GM19395 (cell line): ENCODE data around the gene RETREG3.
A peak's percentile ranks its signal among the peaks of the same experiment; 100 is the strongest.

Experiments
- ATAC-seq: cut with Tn5 transposase; IDR thresholded peaks from one replicate; pipeline ENCODE4 v1.9.1; 2021; ENCODE audit warnings: mild to moderate bottlenecking, moderate library complexity; ENCODE audit not compliant: unreplicated experiment

RETREG3 gene

GRCh38 chr17:42613699-42614295 lies 4.6 kb upstream of the RETREG3 start:
- ATAC-seq, result no peak

GRCh38 chr17:42612013-42612412 lies 2.8 kb upstream of the RETREG3 start:
- no peak for ATAC-seq

- ATAC-seq, result peak; percentile 12
Observed at GRCh38 chr17:42609814-42610801, 934 bp upstream of the RETREG3 start.

GRCh38 chr17:42608305-42609181 lies 631 bp downstream of the RETREG3 start:
- ATAC-seq, result peak; percentile 48

GRCh38 chr17:42607769-42608168 lies 1.4 kb downstream of the RETREG3 start:
- no peak for ATAC-seq

GRCh38 chr17:42603318-42603717 lies 5.9 kb downstream of the RETREG3 start:
- ATAC-seq, result no peak

GRCh38 chr17:42598905-42599304 lies 10.3 kb downstream of the RETREG3 start:
- no peak for ATAC-seq

- no peak for ATAC-seq
Observed at GRCh38 chr17:42596386-42596785, 12.8 kb downstream of the RETREG3 start.

- no peak for ATAC-seq
Observed at GRCh38 chr17:42591411-42591810, 17.8 kb downstream of the RETREG3 start.

- ATAC-seq, result no peak
Observed at GRCh38 chr17:42590886-42591285, 18.3 kb downstream of the RETREG3 start.

GRCh38 chr17:42586514-42587230 lies 22.5 kb downstream of the RETREG3 start:
- no peak for ATAC-seq

- ATAC-seq, result no peak
Observed at GRCh38 chr17:42585353-42585752, 23.8 kb downstream of the RETREG3 start.

- ATAC-seq, result no peak
Observed at GRCh38 chr17:42584880-42585279, 24.3 kb downstream of the RETREG3 start.

- ATAC-seq, result no peak
Observed at GRCh38 chr17:42581744-42582270, 27.4 kb downstream of the RETREG3 start.

GRCh38 chr17:42579794-42580551 lies 29.2 kb downstream of the RETREG3 start:
- ATAC-seq, result no peak

- ATAC-seq, result peak; percentile 62
Observed at GRCh38 chr17:42578282-42578869, 30.8 kb downstream of the RETREG3 start.

GRCh38 chr17:42577532-42578281 lies 31.5 kb downstream of the RETREG3 start, which contains the start of gene PSMC3IP:
PSMC3IP (minus strand) TSS chr17:42577729; CDS start chr17:42577686, 43 bp downstream.
- ATAC-seq, result peak; percentile 69

GRCh38 chr17:42577140-42577531 lies 32.0 kb downstream of the RETREG3 start:
- ATAC-seq, result no peak
